K562 (cell line): ENCODE measurements around the gene FOSL1. TPM values are rescaled to one million over a fixed set of nuclear protein-coding genes. Genes with fewer than 3 reads are reported as not detected.

Source experiments
- ATAC-seq: fragments of 200-7000 bp; cut with Tn5 transposase; 3 replicates; pipeline ENCODE4 v1.9.1; 2020; ENCODE audit warnings: moderate library complexity
- BruUV-seq: library from RNA; stranded (reverse); fragments of 400-500 nt; replicated peaks from 2 replicates; lab custom pipeline; 2021; lab: Mats Ljungman, UMichigan
- CTCF ChIA-PET: fragments of 300-600 bp; formaldehyde crosslinking; extraction: SDS; loops from one replicate; lab custom pipeline; 2021; ENCODE audit warnings: low intra/inter-chr PET ratio; lab: Yijun Ruan, JAX
- POLR2A ChIA-PET: fragments of 300-600, 350-650 bp; sonication (Branson Sonifier 250); formaldehyde crosslinking; extraction: SDS; loops from one replicate; lab custom pipeline; 2021; ENCODE audit warnings: antibody characterized with exemption, inconsistent platforms; lab: Yijun Ruan, JAX
- DNase-seq, 4 experiments: peaks; one replicate each; pipeline versions ENCODE4 v3.0.0 to v3.0.0-alpha.2; 2011 to 2018; ENCODE audit warnings: low spot score in 3 of 4, mixed read lengths in 3 of 4; ENCODE audit errors: extremely low read depth in 1 of 4
- FAIRE-seq: peaks from 2 replicates; lab custom pipeline; 2011; peaks lifted over from hg19 to GRCh38; lab: Jason Lieb, UNC
- H2AFZ ChIP-seq: 2 replicates; pipeline ENCODE4 v1.6.0; 2011; ENCODE audit warnings: low read depth, low read length, control low read depth, inconsistent platforms
- H3K27ac ChIP-seq: fragments of 200-600 bp; 3 replicates; pipeline ENCODE4 v1.8.0; 2011; ENCODE audit warnings: low read depth, mild to moderate bottlenecking, control low read depth, inconsistent platforms, low read length, moderate library complexity, mixed read lengths; ENCODE audit errors: extremely low read depth
- H3K27me3 ChIP-seq, 2 experiments: fragments of 300-600 bp in 1 of 2; 2 replicates in 1 of 2; 3 replicates in 1 of 2; pipeline versions ENCODE4 v1.6.0 to v1.8.0; 2011; ENCODE audit warnings: inconsistent platforms in 2 of 2, low read length in 2 of 2, mild to moderate bottlenecking in 1 of 2, mixed read lengths in 1 of 2, moderate library complexity in 1 of 2; ENCODE audit not compliant: control insufficient read depth in 2 of 2, insufficient read depth in 2 of 2
- H3K36me3 ChIP-seq: fragments of 300-600 bp; 3 replicates; pipeline ENCODE4 v1.8.0; 2011; ENCODE audit warnings: mild to moderate bottlenecking, low read length, inconsistent platforms; ENCODE audit not compliant: control insufficient read depth, insufficient read depth
- H3K4me1 ChIP-seq, 2 experiments: fragments of 200-600 bp in 1 of 2; replicated peaks in 1 of 2; 2 replicates in 1 of 2; 3 replicates in 1 of 2; pipeline versions ENCODE4 v1.5.1 to v1.8.0; 2011; ENCODE audit warnings: inconsistent platforms in 2 of 2, low read length in 2 of 2, mild to moderate bottlenecking in 1 of 2, mixed read lengths in 1 of 2, moderate library complexity in 1 of 2; ENCODE audit not compliant: control insufficient read depth in 2 of 2, insufficient read depth in 2 of 2
- H3K4me2 ChIP-seq: 2 replicates; pipeline ENCODE4 v1.6.1; 2011; ENCODE audit warnings: low read length, control low read depth, inconsistent platforms, mixed read lengths; ENCODE audit not compliant: insufficient read depth
- H3K4me3 ChIP-seq: fragments of 200-600 bp; sonication (generic), shearing (Covaris generic); 2 replicates; pipeline ENCODE4 v1.5.1; 2016; ENCODE audit warnings: control low read depth, inconsistent platforms
- H3K79me2 ChIP-seq: fragments of 200-600 bp; 3 replicates; pipeline ENCODE4 v1.8.0; 2011; ENCODE audit warnings: low read length, inconsistent platforms; ENCODE audit not compliant: control insufficient read depth, insufficient read depth
- H3K9ac ChIP-seq, 2 experiments: 2 replicates each; pipeline versions ENCODE4 v1.6.0 to v1.6.1; 2011; ENCODE audit warnings: low read depth in 2 of 2, low read length in 2 of 2, control low read depth in 1 of 2, inconsistent platforms in 1 of 2, mild to moderate bottlenecking in 1 of 2, mixed read lengths in 1 of 2; ENCODE audit not compliant: insufficient read depth in 1 of 2
- H3K9me1 ChIP-seq: one replicate; pipeline ENCODE4 v1.6.0; 2011; ENCODE audit warnings: inconsistent platforms, mild to moderate bottlenecking, low read length, moderate library complexity; ENCODE audit not compliant: control insufficient read depth, insufficient read depth
- H3K9me3 ChIP-seq: replicated peaks from 2 replicates; pipeline ENCODE4 v1.5.1; 2011; ENCODE audit warnings: low read depth, low read length, inconsistent platforms; ENCODE audit not compliant: control insufficient read depth, insufficient read depth
- H4K20me1 ChIP-seq: replicated peaks from 2 replicates; pipeline ENCODE4 v1.6.1; 2011; ENCODE audit warnings: low read length, inconsistent platforms, mixed read lengths; ENCODE audit not compliant: control insufficient read depth, insufficient read depth
- BHLHE40 ChIP-seq: IDR thresholded peaks from 2 replicates; pipeline ENCODE4 v1.6.1; 2011; ENCODE audit warnings: low read length, improper control_type of control experiment
- CXXC5 ChIP-seq: fragments of 250-450 bp; sonication (Bioruptor Pico); IDR thresholded peaks from 2 replicates; pipeline ENCODE4 v1.8.0; 2022; ENCODE audit warnings: inconsistent platforms, mild to moderate bottlenecking, moderate library complexity
- EP400 ChIP-seq: fragments of 450-650 bp; IDR thresholded peaks from 2 replicates; pipeline ENCODE4 v1.6.1; 2017; ENCODE audit warnings: antibody characterized with exemption, mild to moderate bottlenecking, moderate library complexity
- GABPA ChIP-seq: fragments of 200-800 bp; sonication (Bioruptor generic); conservative IDR thresholded peaks from 2 replicates; pipeline ENCODE4 v1.6.1; 2016; ENCODE audit warnings: low read depth, missing genetic modification characterization, missing compliant biosample characterization
- NUFIP1 ChIP-seq: fragments of 450-650 bp; IDR thresholded peaks from 2 replicates; pipeline ENCODE4 v1.6.1; 2018; ENCODE audit not compliant: partially characterized antibody
- POLR2G ChIP-seq: fragments of 200-400 bp; formaldehyde crosslinking; IDR thresholded peaks from 2 replicates; pipeline ENCODE4 v1.6.1; 2017; ENCODE audit warnings: low read depth, mild to moderate bottlenecking, antibody characterized with exemption, low read length, moderate library complexity
- RBFOX2 ChIP-seq: fragments of 200-400 bp; formaldehyde crosslinking; IDR thresholded peaks from 2 replicates; pipeline ENCODE4 v1.6.1; 2017; ENCODE audit warnings: low read depth, mild to moderate bottlenecking, low read length, moderate library complexity
- RFX5 ChIP-seq: IDR thresholded peaks from 2 replicates; pipeline ENCODE4 v1.6.1; 2011; ENCODE audit warnings: low read depth, mild to moderate bottlenecking, improper control_type of control experiment, low read length
- SMAD1 ChIP-seq: fragments of 150-350 bp; IDR thresholded peaks from 2 replicates; pipeline ENCODE4 v1.6.1; 2014; ENCODE audit warnings: low read length, low read depth; ENCODE audit not compliant: partially characterized antibody
- SP1 ChIP-seq: sonication (generic); formaldehyde crosslinking; IDR thresholded peaks from 2 replicates; pipeline ENCODE4 v1.8.1; 2022; ENCODE audit warnings: mild to moderate bottlenecking, missing genetic modification reagents
- ZNF175 ChIP-seq: fragments of 200-800 bp; sonication (Bioruptor generic); IDR thresholded peaks from 2 replicates; pipeline ENCODE4 v1.6.1; 2016; ENCODE audit warnings: low read depth, mild to moderate bottlenecking, missing genetic modification characterization, missing compliant biosample characterization
- WGBS: fragments of 100-300 bp; shearing (Covaris generic); methylation state at CpG from one replicate; pipeline ENCODE4 v1.1.6; 2016; ENCODE audit warnings: low coverage, mixed read lengths; ENCODE audit not compliant: insufficient coverage; ENCODE audit errors: missing lambda C conversion rate; 5-methylcytosine and 5-hydroxymethylcytosine counted together
- in situ Hi-C: fragments of 300-500 bp; cut with MboI; formaldehyde crosslinking; loops from 4 replicates; pipeline ENCODE4 v1.15.0; 2018; ENCODE audit warnings: inconsistent platforms, mixed read lengths
- intact Hi-C: fragments of 100-400 bp; cut with micrococcal nuclease; formaldehyde crosslinking; loops from 2 replicates; pipeline ENCODE4 v1.14.2; 2022
- polyA plus RNA-seq, 8 experiments: library from polyadenylated mRNA; depleted of rRNA in 4 of 8; stranded (reverse) in 5 of 8; unstranded in 3 of 8; fragments of >200 nt; fragmentation: Nextera tagmentation in 2 of 8; fragmentation: Illumina TruSeq in 1 of 8; extraction: Ambion mirVana in 2 of 8; extraction: Trizol in 1 of 8; gene quantifications; 2 replicates each; pipeline versions ENCODE4 v1.2.1 to v1.2.3, GENCODE V29; 2011 to 2014; ENCODE audit warnings: inconsistent platforms in 1 of 8, missing spikeins in 1 of 8
- total RNA-seq, 7 experiments: library from RNA; depleted of rRNA in 6 of 7; stranded (reverse); fragments of >200 nt in 6 of 7; fragmentation: Illumina TruSeq in 2 of 7; extraction: Trizol in 2 of 7; gene quantifications; 2 replicates each; pipeline versions ENCODE4 v1.2.1 to v1.2.3, GENCODE V29; 2011 to 2021; ENCODE audit warnings: low replicate concordance in 1 of 7
- TF ChIP-seq, protein P1 (sequence below): sonication (generic); formaldehyde crosslinking; IDR thresholded peaks from 2 replicates; pipeline ENCODE4 v1.8.0; 2022; ENCODE audit warnings: missing genetic modification reagents, mild to moderate bottlenecking, moderate library complexity, borderline replicate concordance
- TF ChIP-seq, protein P2 (sequence below): sonication (generic); formaldehyde crosslinking; IDR thresholded peaks from 2 replicates; pipeline ENCODE4 v1.8.0; 2023; ENCODE audit warnings: missing genetic modification reagents, mild to moderate bottlenecking, borderline replicate concordance

The FOSL1 gene
- total and polyA plus RNA-seq, 9 of the 15 experiments (the other 6 are each of a cell fraction or from before 2014, with no cell fraction given), result 3.5 to 39.6 (median 10.0) TPM

DNA sequence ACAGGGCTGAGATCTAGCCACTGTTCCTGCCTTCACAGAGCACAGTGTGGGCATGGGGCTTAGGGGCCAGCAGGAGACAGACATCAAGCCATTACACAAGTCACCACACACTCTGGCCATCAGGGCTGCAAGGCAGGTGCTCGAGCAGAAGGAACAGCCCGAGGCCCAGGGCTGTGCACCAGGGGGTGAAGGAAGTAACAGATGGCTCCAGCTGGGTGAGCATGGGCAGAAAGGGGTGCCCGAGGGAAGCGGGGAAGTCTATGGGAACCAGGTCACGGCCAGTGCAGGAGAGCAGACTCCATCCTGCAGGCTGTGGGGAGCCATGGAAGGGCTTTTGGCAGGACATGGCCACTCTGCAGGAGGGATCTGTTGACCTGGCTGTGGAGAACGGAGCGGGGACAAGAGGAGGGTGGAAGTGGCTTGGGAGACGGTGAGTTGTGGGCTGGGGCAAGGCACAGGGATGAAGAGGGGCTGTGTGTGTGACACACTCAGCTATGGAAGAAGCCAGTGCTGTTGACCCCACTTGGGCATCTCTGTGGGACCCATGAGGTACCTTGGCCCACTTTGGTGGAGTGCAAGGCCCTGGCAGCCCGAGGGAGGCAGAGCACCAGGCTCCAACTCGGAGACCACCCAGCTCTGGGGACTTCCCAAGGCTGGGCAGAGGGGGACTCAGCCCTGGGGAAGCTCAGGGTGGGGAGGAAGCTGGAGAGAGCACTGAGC lies 15.1 kb upstream of the FOSL1 start:
- in situ Hi-C loops, result no loop called here
- no peaks in the 10 kb centered on the region for H3K27me3 ChIP-seq
- no peaks in the 10 kb centered on the region for H3K9me1 ChIP-seq
- no peak overlapping the region for H3K27ac ChIP-seq
- no peak for FAIRE-seq
- H3K79me2 ChIP-seq, result peaks cover 27% of the 10 kb centered on the region
- no peak for DNase-seq
- H4K20me1 ChIP-seq, result no peaks in the 10 kb centered on the region
- H2AFZ ChIP-seq, result no peak overlapping the region
- H3K9ac ChIP-seq, result peak overlapping the region in 1 of 2 experiments; percentile 84; a peak in 3 of 4 replicates
- intact Hi-C loops, result no loop called here
- WGBS, result 64% methylated on average over 8 of the region's 10 CpGs
- ChIA-PET CTCF (no interaction called here), POLR2A (interaction anchor here (0.5 to 2.3 kb wide), 11 partner anchors 8 to 227 kb away, joined by 3 to 14 read pairs (median 3); partner anchors contain the start of genes CCDC85B and FOSL1)
- ATAC-seq, result no peak
- H3K4me3 ChIP-seq, result no peak overlapping the region
- peak overlapping the region; percentile 1; the same call in 1 of the 2 replicates for H3K4me2 ChIP-seq
- no TSS peak for BruUV-seq
- peaks cover 11% of the 10 kb centered on the region; the same call in 1 of the 3 replicates for H3K36me3 ChIP-seq
- peaks cover 39 to 66% of the 10 kb centered on the region in 2 experiments for H3K4me1 ChIP-seq
- H3K9me3 ChIP-seq, result no peaks in the 10 kb centered on the region
- TF ChIP-seq ZNF175 (CRISPR knock-in tag) (no peak), EP400 (no peak), GABPA (no peak), SMAD1 (no peak), SP1 (0 out of 2 replicates have a peak, but pooled peaks have one; percentile 44), RBFOX2 (peak; percentile 13; the same call in 1 of the 2 replicates), CXXC5 (CRISPR knock-in tag) (no peak), POLR2G (peak; percentile 67), NUFIP1 (no peak), RFX5 (no peak), BHLHE40 (no peak)
- TF ChIP-seq, protein P1, sequence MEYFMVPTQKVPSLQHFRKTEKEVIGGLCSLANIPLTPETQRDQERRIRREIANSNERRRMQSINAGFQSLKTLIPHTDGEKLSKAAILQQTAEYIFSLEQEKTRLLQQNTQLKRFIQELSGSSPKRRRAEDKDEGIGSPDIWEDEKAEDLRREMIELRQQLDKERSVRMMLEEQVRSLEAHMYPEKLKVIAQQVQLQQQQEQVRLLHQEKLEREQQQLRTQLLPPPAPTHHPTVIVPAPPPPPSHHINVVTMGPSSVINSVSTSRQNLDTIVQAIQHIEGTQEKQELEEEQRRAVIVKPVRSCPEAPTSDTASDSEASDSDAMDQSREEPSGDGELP, result no peak
- TF ChIP-seq, protein P2, sequence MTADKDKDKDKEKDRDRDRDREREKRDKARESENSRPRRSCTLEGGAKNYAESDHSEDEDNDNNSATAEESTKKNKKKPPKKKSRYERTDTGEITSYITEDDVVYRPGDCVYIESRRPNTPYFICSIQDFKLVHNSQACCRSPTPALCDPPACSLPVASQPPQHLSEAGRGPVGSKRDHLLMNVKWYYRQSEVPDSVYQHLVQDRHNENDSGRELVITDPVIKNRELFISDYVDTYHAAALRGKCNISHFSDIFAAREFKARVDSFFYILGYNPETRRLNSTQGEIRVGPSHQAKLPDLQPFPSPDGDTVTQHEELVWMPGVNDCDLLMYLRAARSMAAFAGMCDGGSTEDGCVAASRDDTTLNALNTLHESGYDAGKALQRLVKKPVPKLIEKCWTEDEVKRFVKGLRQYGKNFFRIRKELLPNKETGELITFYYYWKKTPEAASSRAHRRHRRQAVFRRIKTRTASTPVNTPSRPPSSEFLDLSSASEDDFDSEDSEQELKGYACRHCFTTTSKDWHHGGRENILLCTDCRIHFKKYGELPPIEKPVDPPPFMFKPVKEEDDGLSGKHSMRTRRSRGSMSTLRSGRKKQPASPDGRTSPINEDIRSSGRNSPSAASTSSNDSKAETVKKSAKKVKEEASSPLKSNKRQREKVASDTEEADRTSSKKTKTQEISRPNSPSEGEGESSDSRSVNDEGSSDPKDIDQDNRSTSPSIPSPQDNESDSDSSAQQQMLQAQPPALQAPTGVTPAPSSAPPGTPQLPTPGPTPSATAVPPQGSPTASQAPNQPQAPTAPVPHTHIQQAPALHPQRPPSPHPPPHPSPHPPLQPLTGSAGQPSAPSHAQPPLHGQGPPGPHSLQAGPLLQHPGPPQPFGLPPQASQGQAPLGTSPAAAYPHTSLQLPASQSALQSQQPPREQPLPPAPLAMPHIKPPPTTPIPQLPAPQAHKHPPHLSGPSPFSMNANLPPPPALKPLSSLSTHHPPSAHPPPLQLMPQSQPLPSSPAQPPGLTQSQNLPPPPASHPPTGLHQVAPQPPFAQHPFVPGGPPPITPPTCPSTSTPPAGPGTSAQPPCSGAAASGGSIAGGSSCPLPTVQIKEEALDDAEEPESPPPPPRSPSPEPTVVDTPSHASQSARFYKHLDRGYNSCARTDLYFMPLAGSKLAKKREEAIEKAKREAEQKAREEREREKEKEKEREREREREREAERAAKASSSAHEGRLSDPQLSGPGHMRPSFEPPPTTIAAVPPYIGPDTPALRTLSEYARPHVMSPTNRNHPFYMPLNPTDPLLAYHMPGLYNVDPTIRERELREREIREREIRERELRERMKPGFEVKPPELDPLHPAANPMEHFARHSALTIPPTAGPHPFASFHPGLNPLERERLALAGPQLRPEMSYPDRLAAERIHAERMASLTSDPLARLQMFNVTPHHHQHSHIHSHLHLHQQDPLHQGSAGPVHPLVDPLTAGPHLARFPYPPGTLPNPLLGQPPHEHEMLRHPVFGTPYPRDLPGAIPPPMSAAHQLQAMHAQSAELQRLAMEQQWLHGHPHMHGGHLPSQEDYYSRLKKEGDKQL, result no peak
